Medulla oblongata (tissue), 1 donor: ENCODE measurements around the gene ZNF224.

ENCODE experiments used
- DNase-seq: peaks from one replicate; pipeline ENCODE4 v3.0.0-alpha.2; 2015; ENCODE audit errors: extremely low spot score

ZNF224 gene

DNA sequence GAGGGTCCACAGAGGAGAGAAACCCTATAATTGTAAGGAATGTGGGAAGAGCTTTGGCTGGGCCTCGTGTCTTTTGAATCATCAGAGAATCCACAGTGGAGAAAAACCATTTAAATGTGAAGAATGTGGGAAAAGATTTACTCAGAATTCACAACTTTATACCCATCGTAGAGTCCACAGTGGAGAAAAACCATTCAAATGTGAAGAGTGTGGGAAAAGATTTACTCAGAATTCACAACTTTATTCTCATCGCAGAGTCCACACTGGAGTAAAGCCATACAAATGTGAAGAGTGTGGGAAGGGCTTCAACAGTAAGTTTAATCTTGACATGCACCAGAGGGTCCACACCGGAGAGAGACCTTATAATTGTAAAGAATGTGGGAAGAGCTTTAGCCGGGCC, 37.8 kb downstream of the ZNF224 start:
- DNase-seq = no peak

DNA sequence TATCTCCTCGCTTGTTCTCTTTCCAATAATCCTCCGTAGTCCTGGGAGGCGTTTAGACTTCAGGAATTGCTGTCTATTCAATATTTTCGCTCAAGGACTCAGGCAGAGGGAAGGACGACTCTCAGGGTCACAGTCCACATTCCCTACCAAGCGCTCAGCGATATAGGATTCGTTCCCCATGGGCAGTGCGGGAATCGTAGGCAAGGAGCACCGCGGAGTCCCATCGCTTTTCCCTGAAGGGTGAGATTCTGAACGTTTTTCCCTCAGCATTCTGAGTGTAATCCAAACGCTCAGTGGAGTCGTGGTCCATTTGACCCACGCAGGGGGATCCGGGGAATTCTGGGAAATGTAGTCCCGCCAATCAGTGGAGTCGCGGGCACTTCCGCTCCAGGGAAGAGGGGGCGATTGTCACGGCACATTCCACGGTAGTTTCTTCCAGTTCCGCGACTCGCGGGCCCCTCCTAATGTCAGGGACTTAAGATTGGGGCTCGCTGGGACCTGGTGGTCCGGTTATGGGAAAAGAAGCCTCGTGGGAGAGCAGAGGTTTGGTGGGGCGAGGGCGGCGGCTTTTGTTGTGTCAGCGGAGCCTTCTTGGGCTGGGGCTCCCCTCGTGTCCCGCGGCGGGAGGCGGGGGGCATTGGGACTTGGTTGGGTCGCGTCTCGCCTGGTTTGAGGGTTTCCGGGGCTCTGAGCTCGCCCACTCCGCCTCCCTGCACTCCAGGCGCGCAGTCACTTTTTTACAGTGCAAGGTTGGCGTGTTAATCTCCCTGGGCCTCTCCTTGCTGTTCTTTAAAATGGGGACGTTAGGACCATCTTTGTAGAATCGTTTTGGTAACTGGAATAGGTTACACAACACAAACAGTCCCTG, 47.3 kb downstream of the ZNF224 start, which contains the start of gene ZNF234:
TSS of gene ZNF234 (plus strand) at position 364 of the 868 bp plus-strand sequence. CDS start 3,079 bp downstream, outside the sequence.
- peak; percentile 96 for DNase-seq

DNA sequence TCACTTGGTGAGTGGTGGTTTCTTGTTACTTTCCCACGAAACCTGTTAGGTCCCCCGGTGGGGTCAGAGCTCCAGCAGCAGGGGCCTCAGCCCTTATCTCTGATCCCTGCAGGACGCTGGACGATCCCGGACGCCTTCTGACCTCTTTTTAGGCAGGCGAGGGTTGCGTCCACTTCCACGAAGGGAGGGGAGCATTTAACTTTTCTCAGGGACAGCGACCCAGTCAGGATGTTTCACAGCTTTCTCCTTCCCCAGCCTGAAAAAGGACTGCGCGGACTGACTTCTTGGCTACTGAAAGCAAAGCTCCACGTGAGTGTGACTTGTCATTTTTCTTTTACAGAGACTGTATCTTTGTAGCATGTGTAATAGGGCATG, 47.9 kb downstream of the ZNF224 start:
- DNase-seq = peak; percentile 20

DNA sequence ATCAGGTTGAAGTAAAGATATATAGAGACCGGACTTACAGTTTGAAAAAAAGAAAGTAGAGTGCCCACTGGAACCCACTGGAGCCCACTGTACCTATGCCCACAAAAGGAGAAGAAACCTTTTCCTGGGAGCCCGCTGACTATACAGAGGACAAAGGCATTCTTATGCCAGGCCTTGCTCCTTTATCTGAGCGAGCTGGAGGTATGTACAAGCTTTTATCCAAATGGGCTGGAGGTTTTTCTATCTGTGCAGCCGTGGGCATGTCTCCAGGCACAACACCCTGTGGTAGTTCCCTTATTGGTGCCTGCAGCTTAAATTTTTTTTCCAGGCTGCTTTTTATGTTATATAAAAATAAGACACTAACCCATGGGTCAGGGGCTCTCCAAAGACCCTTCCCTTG, 55.6 kb downstream of the ZNF224 start:
- no peak for DNase-seq

DNA sequence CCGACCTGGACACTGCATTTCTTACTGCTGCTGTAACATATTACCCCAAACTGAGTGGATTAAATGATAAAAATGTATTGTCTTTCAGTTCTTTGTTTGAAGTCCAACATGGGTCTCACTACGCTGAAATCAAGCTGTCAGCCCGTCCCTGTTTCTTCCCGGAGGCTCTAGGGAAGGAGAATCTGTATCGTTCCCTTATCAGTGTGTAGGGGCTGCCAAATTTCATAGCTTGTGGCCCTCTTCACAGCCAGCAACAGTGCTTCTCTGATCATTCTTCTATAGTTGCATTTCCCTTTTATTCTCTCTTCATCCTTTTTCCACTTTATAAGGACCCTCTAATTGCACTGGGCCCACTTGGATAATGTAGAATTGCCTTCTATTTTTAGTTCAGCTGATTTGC, 57.3 kb downstream of the ZNF224 start:
- no peak for DNase-seq

DNA sequence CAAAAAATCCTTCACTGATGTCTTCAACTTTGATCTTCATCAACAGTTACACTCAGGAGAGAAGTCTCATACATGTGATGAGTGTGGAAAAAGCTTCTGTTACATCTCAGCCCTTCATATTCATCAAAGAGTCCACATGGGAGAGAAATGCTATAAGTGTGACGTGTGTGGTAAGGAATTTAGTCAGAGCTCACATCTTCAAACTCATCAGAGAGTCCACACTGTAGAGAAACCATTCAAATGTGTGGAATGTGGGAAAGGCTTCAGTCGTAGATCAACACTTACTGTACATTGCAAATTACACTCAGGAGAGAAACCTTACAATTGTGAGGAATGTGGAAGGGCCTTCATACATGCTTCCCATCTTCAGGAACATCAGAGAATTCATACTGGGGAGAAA, 62.3 kb downstream of the ZNF224 start:
- DNase-seq = no peak
